PC-3 (cell line): Measurements from ENCODE around the gene NOL4L. TPM values are rescaled to one million over a fixed set of nuclear protein-coding genes. Genes with fewer than 3 reads are reported as not detected.

Source experiments
- ATAC-seq: fragments of 200-7000 bp; cut with Tn5 transposase; 2 replicates; pipeline ENCODE4 v1.9.1; 2020; ENCODE audit warnings: mild to moderate bottlenecking, moderate library complexity
- BruUV-seq: library from RNA; stranded (reverse); fragments of 400-500 nt; replicated peaks from 2 replicates; lab custom pipeline; 2021; lab: Mats Ljungman, UMichigan
- CTCF ChIA-PET: fragments of 300-600 bp; sonication (Branson Sonifier 250); formaldehyde crosslinking; loops from one replicate; lab custom pipeline; 2022; ENCODE audit warnings: antibody characterized with exemption; lab: Charles Lee
- POLR2A ChIA-PET: fragments of 300-600 bp; sonication (Branson Sonifier 250); formaldehyde crosslinking; loops from one replicate; lab custom pipeline; 2022; ENCODE audit warnings: antibody characterized with exemption; ENCODE audit not compliant: unreplicated experiment; lab: Charles Lee
- DNase-seq: peaks from one replicate; pipeline ENCODE4 v3.0.0-alpha.2; 2015
- H2AFZ ChIP-seq: fragments of 300-600 bp; sonication (generic); 2 replicates; pipeline ENCODE4 v1.6.0; 2016; ENCODE audit warnings: antibody characterized with exemption, low read length
- H3F3A ChIP-seq: fragments of 300-600 bp; sonication (generic); one replicate; pipeline ENCODE4 v1.6.0; 2017; ENCODE audit warnings: antibody characterized with exemption, low read length, control low read depth, mild to moderate bottlenecking; ENCODE audit not compliant: unreplicated experiment
- H3K27ac ChIP-seq: fragments of 300-600 bp; sonication (generic); 2 replicates; pipeline ENCODE4 v1.5.1; 2016; ENCODE audit warnings: mild to moderate bottlenecking, low read length
- H3K27me3 ChIP-seq: fragments of 300-600 bp; sonication (generic); 2 replicates; pipeline ENCODE4 v1.6.1; 2016; ENCODE audit warnings: low read length, mixed read lengths
- H3K36me3 ChIP-seq: fragments of 300-600 bp; sonication (generic); 2 replicates; pipeline ENCODE4 v1.6.1; 2016; ENCODE audit warnings: low read depth, mixed run types, low read length, mixed read lengths
- H3K4me1 ChIP-seq: fragments of 300-600 bp; sonication (generic); 2 replicates; pipeline ENCODE4 v1.5.1; 2016; ENCODE audit warnings: low read length; ENCODE audit not compliant: insufficient read depth
- H3K4me2 ChIP-seq: fragments of 300-600 bp; sonication (generic); 2 replicates; pipeline ENCODE4 v1.6.0; 2016; ENCODE audit warnings: low read length
- H3K4me3 ChIP-seq: fragments of 300-600 bp; sonication (generic); 2 replicates; pipeline ENCODE4 v1.5.1; 2016; ENCODE audit warnings: mild to moderate bottlenecking, low read length, mixed read lengths
- H3K79me2 ChIP-seq: fragments of 300-600 bp; sonication (generic); 2 replicates; pipeline ENCODE4 v1.6.1; 2017; ENCODE audit warnings: low read length, mixed read lengths
- H3K9ac ChIP-seq: fragments of 300-600 bp; sonication (generic); 2 replicates; pipeline ENCODE4 v1.6.0; 2016; ENCODE audit warnings: mild to moderate bottlenecking, low read length
- H3K9me2 ChIP-seq: fragments of 300-600 bp; sonication (generic); replicated peaks from 2 replicates; pipeline ENCODE4 v1.6.1; 2016; ENCODE audit warnings: mixed run types, low read length, mixed read lengths
- H3K9me3 ChIP-seq: fragments of 300-600 bp; sonication (generic); 2 replicates; pipeline ENCODE4 v1.6.1; 2016; ENCODE audit warnings: low read length, mixed read lengths
- H4K20me1 ChIP-seq: fragments of 300-600 bp; sonication (generic); 2 replicates; pipeline ENCODE4 v1.6.1; 2016; ENCODE audit warnings: low read length, mixed read lengths
- EZH2 ChIP-seq: fragments of 300-600 bp; sonication (generic); IDR thresholded peaks from one replicate; pipeline ENCODE4 v1.6.1; 2017; ENCODE audit warnings: antibody characterized with exemption, mild to moderate bottlenecking, low read length; ENCODE audit not compliant: unreplicated experiment
- EZH2phosphoT487 ChIP-seq: fragments of 300-600 bp; sonication (generic); IDR thresholded peaks from 2 replicates; pipeline ENCODE4 v1.6.1; 2018; ENCODE audit warnings: mild to moderate bottlenecking, antibody characterized with exemption, low read length, borderline replicate concordance
- intact Hi-C: fragments of 100-400 bp; cut with micrococcal nuclease; formaldehyde crosslinking; loops from 2 replicates; pipeline ENCODE4 v1.9.0; 2023
- total RNA-seq: library from RNA; depleted of rRNA; stranded (reverse); fragments of >200 nt; gene quantifications from 2 replicates; pipeline ENCODE4 v1.2.3, GENCODE V29; 2014
- TF ChIP-seq, protein P1 (sequence below): fragments of 300-600 bp; sonication (generic); conservative IDR thresholded peaks from 2 replicates; pipeline ENCODE4 v1.5.1; 2017; ENCODE audit warnings: antibody characterized with exemption, low read depth, mild to moderate bottlenecking, low read length

Gene NOL4L
- total RNA-seq, 1 experiment from 2014 or later = 7.3 TPM

DNA sequence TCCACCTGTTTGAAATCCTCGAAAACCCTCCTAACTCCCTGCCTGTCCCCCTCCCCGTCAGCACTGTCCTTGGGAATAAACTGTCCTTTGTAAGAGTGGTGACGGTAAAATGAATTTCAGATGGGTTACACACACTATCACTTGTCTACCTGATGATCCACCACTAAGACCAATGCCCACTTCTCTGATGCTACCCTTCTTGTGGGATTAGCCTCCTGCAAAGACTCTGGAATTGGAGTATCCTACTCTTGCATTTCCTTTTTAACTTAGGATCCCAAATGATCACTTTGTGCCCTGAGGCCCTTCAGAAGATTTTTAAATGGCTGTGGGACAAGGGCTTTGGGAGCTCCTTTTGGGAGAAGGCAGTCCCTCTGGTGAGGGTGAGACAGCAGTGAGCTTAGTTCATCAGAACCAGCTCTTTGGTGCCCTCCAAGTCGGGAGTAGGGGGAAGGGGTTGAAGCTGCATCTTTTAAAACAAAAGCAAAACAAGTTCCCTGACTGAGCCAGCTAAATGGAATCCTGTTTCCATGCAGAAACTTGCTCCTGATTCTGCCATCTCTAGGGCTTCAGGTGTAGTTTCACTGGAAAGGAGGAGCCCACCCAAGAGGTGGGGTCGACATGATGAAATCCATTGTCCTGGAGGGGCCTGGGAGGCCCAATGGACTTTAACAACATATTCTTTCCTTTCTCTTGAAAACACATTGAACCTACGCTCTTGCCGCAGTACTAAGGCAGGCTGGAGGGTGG is 140.5 kb downstream of the NOL4L start:
- Histone ChIP-seq H3K9ac (no peak overlapping the region), H3F3A (no peaks in the 10 kb centered on the region), H3K4me3 (no peak overlapping the region), H2AFZ (no peak overlapping the region), H3K36me3 (peaks cover 7% of the 10 kb centered on the region; the same call in 1 of the 2 replicates), H3K4me1 (no peaks in the 10 kb centered on the region), H3K27me3 (no peaks in the 10 kb centered on the region), H4K20me1 (no peaks in the 10 kb centered on the region), H3K4me2 (no peak overlapping the region), H3K79me2 (no peaks in the 10 kb centered on the region), H3K9me2 (no peaks in the 10 kb centered on the region), H3K27ac (no peak overlapping the region), H3K9me3 (no peaks in the 10 kb centered on the region)
- BruUV-seq = TSS peak; percentile 18
- no peak for DNase-seq
- intact Hi-C loops = loop anchor here (10.0 kb wide), 1 partner anchor 110 kb away; no protein-coding TSS in a partner anchor
- ChIA-PET POLR2A (no interaction called here), CTCF (no interaction called here)
- TF ChIP-seq, protein P1, sequence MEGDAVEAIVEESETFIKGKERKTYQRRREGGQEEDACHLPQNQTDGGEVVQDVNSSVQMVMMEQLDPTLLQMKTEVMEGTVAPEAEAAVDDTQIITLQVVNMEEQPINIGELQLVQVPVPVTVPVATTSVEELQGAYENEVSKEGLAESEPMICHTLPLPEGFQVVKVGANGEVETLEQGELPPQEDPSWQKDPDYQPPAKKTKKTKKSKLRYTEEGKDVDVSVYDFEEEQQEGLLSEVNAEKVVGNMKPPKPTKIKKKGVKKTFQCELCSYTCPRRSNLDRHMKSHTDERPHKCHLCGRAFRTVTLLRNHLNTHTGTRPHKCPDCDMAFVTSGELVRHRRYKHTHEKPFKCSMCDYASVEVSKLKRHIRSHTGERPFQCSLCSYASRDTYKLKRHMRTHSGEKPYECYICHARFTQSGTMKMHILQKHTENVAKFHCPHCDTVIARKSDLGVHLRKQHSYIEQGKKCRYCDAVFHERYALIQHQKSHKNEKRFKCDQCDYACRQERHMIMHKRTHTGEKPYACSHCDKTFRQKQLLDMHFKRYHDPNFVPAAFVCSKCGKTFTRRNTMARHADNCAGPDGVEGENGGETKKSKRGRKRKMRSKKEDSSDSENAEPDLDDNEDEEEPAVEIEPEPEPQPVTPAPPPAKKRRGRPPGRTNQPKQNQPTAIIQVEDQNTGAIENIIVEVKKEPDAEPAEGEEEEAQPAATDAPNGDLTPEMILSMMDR = no peak
- no peak for ATAC-seq

DNA sequence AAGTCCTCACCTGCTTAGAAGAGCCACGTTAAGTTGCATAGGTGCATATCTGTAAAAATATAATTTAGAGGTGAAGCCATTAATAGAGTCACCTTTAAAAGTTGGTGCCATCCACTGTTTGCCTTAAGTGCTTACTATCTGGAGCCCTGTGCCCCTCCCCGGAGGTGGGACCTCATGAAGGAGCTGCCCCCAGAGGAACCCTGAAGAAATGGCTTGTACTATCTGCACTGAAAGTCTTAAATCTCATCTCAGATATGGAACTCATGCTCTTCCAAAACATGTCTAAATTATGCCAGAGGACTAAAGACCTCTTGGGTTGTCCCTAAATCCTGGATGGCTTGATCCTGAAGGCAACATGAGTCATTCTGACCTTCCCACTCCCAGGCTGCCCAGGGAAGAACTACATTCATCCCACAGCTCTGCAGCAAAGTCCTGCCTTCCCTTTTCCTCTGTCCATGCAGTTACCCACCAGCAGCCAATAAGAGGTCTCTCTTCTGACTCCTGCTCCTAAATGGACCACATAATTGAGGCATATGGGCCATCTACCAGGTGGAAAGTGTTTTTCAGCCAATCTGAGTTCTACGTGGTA is 141.7 kb downstream of the NOL4L start:
- no peak for TF ChIP-seq EZH2phosphoT487
- TF ChIP-seq, protein P1 = no peak
- TF ChIP-seq EZH2 = no peak
- Histone ChIP-seq H3K4me3 (no peak overlapping the region), H2AFZ (no peak overlapping the region), H3K36me3 (peaks cover 13% of the 10 kb centered on the region), H3K9me2 (no peaks in the 10 kb centered on the region), H3K4me1 (no peaks in the 10 kb centered on the region), H3K27ac (no peak overlapping the region), H3F3A (no peaks in the 10 kb centered on the region), H4K20me1 (no peaks in the 10 kb centered on the region), H3K9me3 (no peaks in the 10 kb centered on the region), H3K4me2 (no peak overlapping the region), H3K9ac (no peak overlapping the region), H3K79me2 (no peaks in the 10 kb centered on the region), H3K27me3 (no peaks in the 10 kb centered on the region)
- DNase-seq (no peak), ATAC-seq (no peak)
- intact Hi-C loops = loop anchor here (10.0 kb wide), 1 partner anchor 109 kb away; no protein-coding TSS in a partner anchor
- BruUV-seq = no TSS peak
- POLR2A ChIA-PET = no interaction called here
- CTCF ChIA-PET = no interaction called here
